ENCODE measurements around the gene SLC25A21.

The SLC25A21 gene

GRCh38 chr14:36766974-36767373 is 405.4 kb downstream of the SLC25A21 start:
- no peak for DNase-seq (ENCODE audit: low read depth)

GRCh38 chr14:36757734-36758601 is 414.4 kb downstream of the SLC25A21 start:
- DNase-seq (ENCODE audit: low read depth): no peak

DNA sequence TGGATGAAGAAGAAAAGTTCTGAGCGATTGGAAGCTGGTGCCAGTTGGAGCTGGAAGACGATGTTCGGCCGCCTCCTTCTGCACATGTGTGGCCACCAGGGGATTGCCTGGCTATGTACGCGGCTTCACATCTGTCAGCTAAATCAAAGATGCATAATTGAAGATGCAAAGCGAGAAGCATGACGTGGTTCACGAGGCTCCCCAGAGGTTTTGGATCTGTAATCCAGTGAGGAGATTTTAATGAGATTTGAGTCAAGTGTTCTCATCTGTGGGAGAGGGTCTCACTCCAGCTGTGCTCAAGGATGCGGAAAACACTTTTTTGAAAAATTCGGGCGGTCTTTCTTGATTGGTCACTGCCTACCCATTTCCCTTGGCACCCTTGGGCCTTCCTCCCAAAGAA is 416.2 kb downstream of the SLC25A21 start:
- no peak for DNase-seq (ENCODE audit: low read depth)

DNA sequence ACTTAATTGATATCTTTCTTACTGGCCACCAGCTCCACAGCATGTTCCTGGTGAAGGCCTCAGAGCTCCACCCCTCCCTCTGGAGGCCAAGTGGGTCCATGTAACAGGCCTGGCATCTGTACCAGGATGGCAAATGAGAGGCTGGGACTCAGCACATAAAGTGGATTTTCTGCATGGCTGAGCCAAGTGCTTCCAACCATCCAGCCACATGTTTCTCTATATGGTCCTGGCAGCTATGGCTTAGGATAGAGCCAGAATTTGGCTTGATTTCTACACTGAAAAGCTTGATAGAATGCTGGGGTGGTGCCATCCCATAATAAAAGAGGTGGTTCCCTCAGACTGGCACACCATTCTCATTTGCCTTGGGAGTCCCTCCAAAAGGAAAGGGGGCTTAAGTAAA is 416.6 kb downstream of the SLC25A21 start:
- DNase-seq (ENCODE audit: low read depth): no peak

DNA sequence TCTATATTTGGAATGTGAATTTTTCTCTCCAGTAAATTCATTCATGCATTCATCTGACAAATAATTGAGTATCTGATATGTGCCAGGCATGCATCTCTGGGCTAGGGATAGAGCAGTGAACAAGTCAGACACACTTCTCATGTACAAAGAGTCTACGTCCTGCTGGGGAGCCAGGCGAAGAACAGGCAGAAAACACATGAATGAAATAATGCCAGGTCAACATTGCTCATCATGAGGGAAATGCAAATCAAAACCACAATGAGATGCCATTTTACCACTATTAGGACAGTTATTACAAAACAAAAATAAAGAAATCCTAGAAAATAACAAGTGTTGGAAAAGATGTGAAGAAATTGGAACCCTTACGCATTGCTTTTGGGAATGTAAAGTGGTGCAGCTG is 420.5 kb downstream of the SLC25A21 start:
- DNase-seq (ENCODE audit: low read depth): no peak

DNA sequence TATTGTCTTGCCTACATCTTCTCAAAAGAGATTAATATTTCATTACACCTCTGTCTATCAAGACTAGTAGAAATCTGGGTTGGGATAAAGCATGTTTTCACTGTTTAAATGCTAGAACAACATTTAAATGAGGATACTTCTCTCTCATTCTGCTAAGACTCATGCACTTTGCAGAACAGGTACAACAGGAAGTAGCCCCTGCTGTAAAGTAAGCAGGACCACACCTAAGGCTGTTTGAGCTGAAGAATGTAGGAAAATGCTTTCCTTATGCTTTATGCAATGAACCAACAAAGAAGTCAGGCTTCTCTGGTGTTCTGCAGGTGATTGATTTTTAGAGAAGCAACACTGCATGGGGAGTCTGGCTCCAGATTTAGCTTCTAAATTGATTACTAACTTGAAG is 421.3 kb downstream of the SLC25A21 start:
- DNase-seq (ENCODE audit: low read depth): no peak

DNA sequence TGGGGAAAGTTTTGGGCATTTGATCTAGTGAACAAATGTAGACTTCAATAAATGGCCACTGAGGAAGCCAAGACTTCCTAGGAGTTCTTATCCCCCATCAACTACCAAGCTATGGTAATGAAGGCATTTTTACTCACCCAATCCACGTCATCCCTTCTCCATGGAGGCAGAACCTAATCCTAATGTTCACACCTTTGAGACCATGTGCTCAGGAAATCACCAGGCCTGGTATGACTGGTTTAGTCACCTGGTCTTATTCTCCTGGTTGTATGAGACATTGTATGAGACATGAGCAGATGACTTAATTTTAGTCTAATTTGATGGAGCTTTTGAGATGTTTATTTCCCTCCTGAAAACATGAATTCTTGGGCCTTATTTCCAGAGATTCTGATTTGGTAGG is 422.2 kb downstream of the SLC25A21 start:
- DNase-seq (ENCODE audit: low read depth): no peak

GRCh38 chr14:36748610-36749213 is 423.7 kb downstream of the SLC25A21 start:
- no peak for DNase-seq (ENCODE audit: low read depth)

DNA sequence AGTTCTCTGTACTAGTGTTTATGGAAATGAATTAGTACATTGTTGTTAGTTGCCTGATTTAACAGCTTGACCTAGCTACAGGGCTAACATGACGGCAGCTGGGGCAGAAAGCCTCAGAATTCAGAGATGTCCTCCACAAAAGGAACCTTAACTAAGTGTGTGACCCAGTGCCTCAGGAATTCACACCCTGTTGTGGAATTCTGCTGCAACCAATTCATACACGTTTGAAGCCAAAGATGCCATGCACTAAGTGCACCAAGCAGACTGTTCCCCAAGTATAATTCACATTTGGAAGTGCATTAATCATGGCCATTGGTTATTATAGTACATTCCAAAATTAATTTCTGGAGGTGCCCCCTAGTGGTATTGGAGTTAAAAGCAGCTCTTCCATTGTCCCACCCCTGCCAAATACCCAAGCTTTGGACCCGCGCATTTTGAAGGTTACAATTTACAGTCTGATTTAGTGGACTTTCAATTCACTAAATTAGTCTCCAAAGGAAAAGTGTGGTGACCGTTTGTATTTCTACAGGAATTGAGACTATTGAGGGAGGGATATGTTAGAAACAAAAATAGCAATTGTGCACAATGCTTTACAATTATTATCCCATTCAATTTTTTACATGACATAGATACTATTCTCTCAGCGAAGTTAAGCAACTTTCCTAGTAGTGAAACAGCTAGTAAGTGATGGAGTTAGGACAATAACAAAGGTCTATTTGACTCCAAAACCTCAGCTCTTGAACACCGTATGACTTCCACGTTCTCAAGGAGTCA is 424.8 kb downstream of the SLC25A21 start:
- DNase-seq (ENCODE audit: low read depth): no peak

DNA sequence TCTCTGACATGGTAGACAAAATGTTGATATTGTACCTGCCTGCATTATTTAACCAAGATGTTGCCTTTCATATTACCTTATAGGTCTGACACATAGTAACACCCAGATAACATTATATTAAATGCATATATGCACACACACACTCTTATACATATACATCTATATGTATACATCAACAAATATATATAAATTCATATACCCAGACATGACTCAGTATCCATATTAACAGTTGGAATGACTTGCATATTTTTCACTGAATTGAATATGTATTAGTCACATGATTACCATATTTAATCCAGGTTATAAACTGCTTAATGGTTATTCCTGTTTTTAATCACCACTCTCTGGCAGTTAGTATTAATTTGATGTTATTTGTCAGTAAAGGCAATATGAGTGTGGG is 425.5 kb downstream of the SLC25A21 start:
- no peak for DNase-seq (ENCODE audit: low read depth)

DNA sequence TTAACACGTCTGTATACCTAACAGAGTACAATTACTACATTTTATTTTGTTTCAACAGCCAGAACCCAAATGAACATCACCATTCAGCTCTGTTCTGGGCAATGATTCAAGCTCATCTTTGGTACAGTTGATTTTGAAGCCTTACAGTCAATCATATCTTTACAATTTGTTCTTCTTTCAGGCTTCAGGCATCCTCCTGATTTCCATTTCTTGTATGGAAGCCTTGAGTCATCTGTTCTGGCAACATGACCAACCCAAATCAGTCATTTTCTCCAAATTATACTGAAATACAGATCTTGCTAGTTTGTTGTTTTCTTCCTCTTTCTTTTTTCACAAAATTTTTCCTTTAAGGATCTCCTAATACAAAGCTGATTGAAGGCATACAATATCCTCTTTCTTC is 430.5 kb downstream of the SLC25A21 start:
- DNase-seq (ENCODE audit: low read depth): no peak

- DNase-seq (ENCODE audit: low read depth): no peak
Measured at GRCh38 chr14:36738269-36738668, 434.1 kb downstream of the SLC25A21 start.

GRCh38 chr14:36726128-36726527 is 446.3 kb downstream of the SLC25A21 start:
- no peak for DNase-seq (ENCODE audit: low read depth)

DNA sequence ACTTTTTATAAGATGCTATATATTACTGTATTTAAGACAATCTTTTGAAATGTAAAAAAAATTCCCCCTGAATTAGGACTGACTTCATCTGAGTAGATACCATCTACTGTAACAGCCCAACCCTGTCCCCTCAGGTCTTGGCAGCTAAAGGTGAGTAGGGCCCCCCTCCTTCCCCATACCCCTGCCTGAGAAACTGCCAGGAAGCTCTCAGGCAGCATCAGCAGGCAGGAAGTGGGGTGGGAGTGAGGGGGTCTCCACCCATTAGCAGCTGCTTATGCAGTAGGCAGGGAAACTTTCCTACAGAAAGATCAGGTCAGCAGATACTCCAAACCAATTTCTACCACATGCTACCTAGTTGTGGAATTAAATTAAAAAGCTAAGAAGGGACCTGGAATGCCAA is 448.2 kb downstream of the SLC25A21 start:
- DNase-seq (ENCODE audit: low read depth): no peak

GRCh38 chr14:36723530-36723929 is 448.9 kb downstream of the SLC25A21 start:
- no peak for DNase-seq (ENCODE audit: low read depth)

GRCh38 chr14:36721877-36722276 is 450.5 kb downstream of the SLC25A21 start:
- no peak for DNase-seq (ENCODE audit: low read depth)

- no peak for DNase-seq (ENCODE audit: low read depth)
Measured at GRCh38 chr14:36720657-36721056, 451.7 kb downstream of the SLC25A21 start.

DNA sequence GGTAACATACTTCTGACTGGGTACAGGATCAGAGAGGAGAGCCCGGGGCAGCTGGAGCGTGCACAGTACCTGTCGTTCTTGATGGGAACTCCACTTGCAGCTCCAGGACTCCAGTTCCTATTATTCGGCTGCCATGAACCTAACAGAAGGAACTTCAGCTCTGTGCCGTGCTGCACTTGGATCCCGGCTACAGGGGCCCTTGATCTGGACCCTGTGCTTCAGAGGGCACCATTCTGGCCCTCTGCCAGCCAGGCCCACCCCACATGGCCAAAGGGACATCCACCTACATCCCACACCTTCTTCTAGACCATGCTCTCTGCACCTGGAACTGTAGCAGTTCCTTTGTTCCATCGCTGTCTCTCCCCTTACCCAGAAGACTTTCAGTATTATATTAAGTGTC is 452.6 kb downstream of the SLC25A21 start:
- no peak for DNase-seq (ENCODE audit: low read depth)

- DNase-seq (ENCODE audit: low read depth): no peak
Measured at GRCh38 chr14:36718216-36718615, 454.2 kb downstream of the SLC25A21 start.

DNA sequence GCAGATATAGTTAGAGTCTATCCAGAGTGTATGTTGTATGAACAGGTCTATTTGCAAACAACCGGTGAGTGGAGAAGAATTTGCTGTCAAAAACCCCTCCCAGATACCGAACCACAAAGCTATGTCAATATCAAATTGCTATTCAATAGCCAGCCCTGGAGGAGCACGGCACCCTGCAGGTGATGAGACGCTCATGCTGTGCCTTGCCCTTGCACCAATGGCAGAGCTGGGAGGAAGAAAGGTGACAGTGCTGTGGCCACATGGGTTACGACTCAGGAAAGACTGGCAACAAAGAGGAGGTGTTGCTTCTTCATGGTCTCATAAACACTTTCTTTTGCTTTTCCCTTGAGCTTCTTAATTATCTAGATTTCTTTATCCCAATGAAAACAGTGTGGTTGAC is 455.0 kb downstream of the SLC25A21 start:
- no peak for DNase-seq (ENCODE audit: low read depth)

DNA sequence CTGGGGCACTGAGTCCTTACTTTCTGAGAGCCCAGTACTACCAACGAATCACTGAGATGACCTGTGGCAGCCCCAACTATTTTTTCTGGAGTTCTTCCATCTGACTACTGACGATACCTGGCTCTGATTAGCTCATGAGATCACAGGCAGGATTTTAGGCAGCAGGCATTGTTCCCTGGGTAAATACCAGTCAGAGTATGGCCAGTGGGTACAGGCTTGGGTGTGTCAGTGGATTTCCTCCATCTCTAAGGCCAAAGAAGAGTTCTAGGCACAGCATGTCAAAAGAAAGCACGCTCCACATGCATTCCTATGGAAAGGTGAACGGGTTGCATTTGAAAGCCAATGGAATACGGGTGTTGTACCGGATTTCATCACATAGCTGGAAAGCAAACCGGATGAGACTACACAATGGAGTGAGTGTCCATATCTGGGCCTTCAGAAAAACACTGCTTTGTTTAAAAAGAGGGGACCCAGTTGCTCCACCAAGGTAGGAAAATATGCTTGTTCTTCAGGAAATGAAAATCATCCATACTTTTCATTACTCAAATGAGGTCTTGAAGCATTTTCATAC is 455.7 kb downstream of the SLC25A21 start:
- DNase-seq (ENCODE audit: low read depth): no peak

DNA sequence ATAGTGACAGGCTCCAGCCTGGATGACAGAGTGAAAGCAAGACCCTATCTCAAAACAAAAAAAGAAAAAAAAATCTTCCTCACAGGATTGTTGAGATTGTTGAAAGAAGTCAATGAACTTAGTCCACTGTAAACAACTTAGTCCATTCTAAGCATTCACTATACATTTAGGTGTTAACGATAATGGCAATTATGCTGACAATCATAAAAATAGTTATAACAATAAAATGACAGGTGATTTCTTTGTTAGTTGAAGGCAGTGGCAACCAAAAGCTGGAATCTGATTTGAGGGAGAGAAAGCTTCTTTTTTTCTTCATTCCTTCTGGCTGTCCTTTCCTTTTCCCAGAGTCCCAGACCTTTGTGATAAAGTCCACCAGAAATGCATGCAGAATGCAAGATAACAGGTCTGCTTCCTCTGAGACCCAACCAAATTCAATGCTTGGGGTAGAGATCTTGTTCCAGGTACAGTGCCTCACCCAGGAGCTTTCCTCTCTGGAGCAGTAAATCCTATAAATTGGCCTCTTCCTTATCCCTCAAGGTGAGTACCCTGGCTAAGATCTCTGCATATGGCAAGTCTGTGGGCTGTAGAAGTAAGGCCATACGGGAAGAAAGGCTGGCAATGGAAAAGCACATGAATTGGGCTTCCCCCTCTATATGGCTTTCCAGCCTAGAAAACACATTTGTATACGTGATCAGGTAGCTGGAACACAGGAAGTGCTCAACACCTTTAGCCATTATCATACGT is 458.3 kb downstream of the SLC25A21 start:
- no peak for DNase-seq (ENCODE audit: low read depth)

Data from stimulated activated CD8-positive, alpha-beta memory T cell treated with anti-CD3 and anti-CD28 coated beads, Interleukin-12 subunit alpha, Interleukin-12 subunit beta, amount 100 ng/mL, for 1 hour (primary cell).